Muscle of leg (tissue), 11 donors: ENCODE measurements around the gene OVCH1. TPM values are rescaled to one million over a fixed set of nuclear protein-coding genes. Genes with fewer than 3 reads are reported as not detected.
"Not testable (repeated sequence)": the region's sequence is repeated elsewhere in the genome, so short reads cannot be mapped to it uniquely, and the experiment has no call there.

Source experiments
- DNase-seq: peaks from one replicate; pipeline ENCODE4 v3.0.0; 2013
- H3K27ac ChIP-seq: one replicate; pipeline ENCODE4 v1.5.1; 2013; ENCODE audit warnings: mild to moderate bottlenecking, low read length, control low read depth
- H3K27me3 ChIP-seq: one replicate; pipeline ENCODE4 v1.6.1; 2013; ENCODE audit warnings: low read length; ENCODE audit not compliant: control insufficient read depth, insufficient read depth
- H3K36me3 ChIP-seq: one replicate; pipeline ENCODE4 v1.6.1; 2013; ENCODE audit warnings: low read length; ENCODE audit not compliant: control insufficient read depth, insufficient read depth
- H3K4me1 ChIP-seq: one replicate; pipeline ENCODE4 v1.6.1; 2013; ENCODE audit warnings: low read length; ENCODE audit not compliant: control insufficient read depth, insufficient read depth
- H3K4me3 ChIP-seq: one replicate; pipeline ENCODE4 v1.5.1; 2013; ENCODE audit warnings: low read length, control low read depth
- H3K9me3 ChIP-seq: replicated peaks from 2 replicates; pipeline ENCODE4 v1.6.1; 2013; ENCODE audit warnings: low read depth, low read length; ENCODE audit not compliant: control insufficient read depth
- WGBS: methylation state at CpG from one replicate; pipeline ENCODE4 v1.1.5; 2013; ENCODE audit warnings: missing lambda C conversion rate; ENCODE audit not compliant: insufficient coverage; 5-methylcytosine and 5-hydroxymethylcytosine counted together
- polyA plus RNA-seq, 8 donors: library from polyadenylated mRNA; unstranded; fragments of 120-200 nt; gene quantifications; one replicate each; pipeline versions ENCODE4 v1.2.1 to v1.2.3, GENCODE V29; 2013; ENCODE audit warnings: inconsistent platforms in 1 of 8, low replicate concordance in 1 of 8; ENCODE audit not compliant: insufficient read length in 8 of 8, insufficient read depth in 1 of 8
- total RNA-seq: library from RNA; stranded (reverse); fragments of 120-200 nt; gene quantifications from one replicate; pipeline ENCODE4 v1.2.4, GENCODE V29; 2013

OVCH1 gene
- total and polyA plus RNA-seq, 9 donors: 0.06 to 1.2 (median 0.21) TPM

DNA sequence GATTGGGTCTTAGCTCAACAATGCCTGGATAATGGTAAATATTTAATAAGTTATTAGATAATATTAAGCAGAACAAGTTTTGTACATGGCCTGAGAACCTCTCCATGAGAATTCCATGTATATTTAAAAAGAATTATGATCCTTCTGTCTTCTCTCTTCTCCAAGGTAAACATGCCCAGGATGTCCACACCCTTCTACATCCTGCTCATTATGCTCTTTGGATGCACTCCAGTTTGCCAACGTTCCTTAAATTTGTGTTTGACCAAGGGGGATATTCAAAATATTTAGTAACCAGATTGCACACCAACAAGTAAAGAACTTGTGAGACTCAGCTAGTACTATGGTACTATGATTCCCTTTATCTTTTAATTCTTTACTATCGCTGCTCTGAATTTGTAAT lies 71.8 kb downstream of the OVCH1 start:
- Histone ChIP-seq H3K36me3 (no peaks in the 10 kb centered on the region), H3K4me3 (no peak overlapping the region), H3K4me1 (peaks cover 3% of the 10 kb centered on the region), H3K9me3 (no peaks in the 10 kb centered on the region), H3K27ac (no peak overlapping the region), H3K27me3 (no peaks in the 10 kb centered on the region)
- WGBS: no CpG with 5 or more reads among the region's 2 CpGs
- DNase-seq: no peak

- Histone ChIP-seq H3K4me3 (no peak overlapping the region), H3K4me1 (no peaks in the 10 kb centered on the region), H3K36me3 (no peaks in the 10 kb centered on the region), H3K27me3 (no peaks in the 10 kb centered on the region), H3K27ac (no peak overlapping the region), H3K9me3 (no peaks in the 10 kb centered on the region)
- DNase-seq: no peak
Observed at GRCh38 chr12:29416748-29417147, 80.7 kb downstream of the OVCH1 start.

- DNase-seq: no peak
- Histone ChIP-seq H3K36me3 (no peaks in the 10 kb centered on the region), H3K27ac (no peak overlapping the region), H3K4me1 (no peaks in the 10 kb centered on the region), H3K27me3 (no peaks in the 10 kb centered on the region), H3K9me3 (no peaks in the 10 kb centered on the region), H3K4me3 (no peak overlapping the region)
- 44% methylated on average over 3 of the region's 4 CpGs for WGBS
Observed at GRCh38 chr12:29415111-29415510, 82.4 kb downstream of the OVCH1 start.

DNA sequence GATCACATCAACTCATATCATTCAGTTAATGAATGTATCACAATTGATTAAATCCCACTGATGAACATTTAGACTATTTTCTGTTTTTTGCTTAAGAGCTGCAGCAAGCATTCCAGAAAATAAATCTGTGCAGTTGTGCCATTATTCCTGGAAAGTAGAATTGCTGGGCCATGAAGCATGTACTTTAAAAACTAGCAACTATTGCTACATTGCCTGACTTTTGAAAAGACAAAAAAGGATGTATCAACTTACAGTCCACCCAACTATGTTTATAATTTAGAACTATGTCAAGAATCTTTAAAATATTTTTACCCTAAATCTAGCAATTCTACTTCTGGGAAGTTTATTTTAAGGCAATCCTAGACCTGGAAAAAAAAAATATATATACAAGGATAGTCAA lies 83.1 kb downstream of the OVCH1 start:
- H3K27me3 ChIP-seq: no peaks in the 10 kb centered on the region
- no peak for DNase-seq
- no peak overlapping the region for H3K4me3 ChIP-seq
- no peaks in the 10 kb centered on the region for H3K9me3 ChIP-seq
- no peak overlapping the region for H3K27ac ChIP-seq
- H3K4me1 ChIP-seq: no peaks in the 10 kb centered on the region
- no peaks in the 10 kb centered on the region for H3K36me3 ChIP-seq

- no peak for DNase-seq
- H3K4me1 ChIP-seq: no peaks in the 10 kb centered on the region
- WGBS: no CpG with 5 or more reads among the region's 4 CpGs
Observed at GRCh38 chr12:29405561-29405960, 91.9 kb downstream of the OVCH1 start.

GRCh38 chr12:29403991-29404390 lies 93.5 kb downstream of the OVCH1 start:
- 80% methylated on average over 2 of the region's 4 CpGs for WGBS
- DNase-seq: no peak
- Histone ChIP-seq H3K36me3 (no peaks in the 10 kb centered on the region), H3K9me3 (no peaks in the 10 kb centered on the region), H3K27ac (no peak overlapping the region), H3K4me3 (no peak overlapping the region), H3K27me3 (no peaks in the 10 kb centered on the region), H3K4me1 (no peaks in the 10 kb centered on the region)

More at GRCh38 chr12:29405561-29405960, 91.9 kb downstream of the OVCH1 start:
- no peak overlapping the region for H3K4me3 ChIP-seq
- H3K27me3 ChIP-seq: no peaks in the 10 kb centered on the region
- H3K36me3 ChIP-seq: no peaks in the 10 kb centered on the region
- no peaks in the 10 kb centered on the region for H3K9me3 ChIP-seq
- H3K27ac ChIP-seq: no peak overlapping the region

DNA sequence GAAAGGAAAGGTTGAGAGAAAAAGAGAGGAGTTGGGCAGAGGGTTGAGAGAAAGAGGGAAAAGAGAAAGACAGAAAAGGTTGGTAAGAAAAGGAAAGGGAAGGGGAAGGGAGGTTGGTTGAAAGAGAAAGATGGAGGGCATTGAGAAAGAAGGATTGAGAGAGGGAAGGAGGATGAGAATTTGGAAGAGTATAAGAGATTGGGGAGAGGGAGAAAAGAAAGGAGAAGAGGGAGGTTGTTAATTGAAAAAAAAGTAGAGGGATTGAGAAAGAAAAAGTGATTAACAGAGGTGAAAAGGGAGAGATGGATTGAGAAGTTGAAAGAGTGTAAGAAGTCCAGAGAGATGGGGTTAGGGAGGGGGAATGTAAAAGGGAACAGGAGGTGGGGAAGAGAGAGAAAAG lies 95.0 kb downstream of the OVCH1 start:
- H3K36me3 ChIP-seq: no peaks in the 10 kb centered on the region
- H3K4me3 ChIP-seq: no peak overlapping the region
- no peaks in the 10 kb centered on the region for H3K4me1 ChIP-seq
- no peaks in the 10 kb centered on the region for H3K27me3 ChIP-seq
- H3K9me3 ChIP-seq: no peaks in the 10 kb centered on the region
- DNase-seq: no peak
- no peak overlapping the region for H3K27ac ChIP-seq

DNA sequence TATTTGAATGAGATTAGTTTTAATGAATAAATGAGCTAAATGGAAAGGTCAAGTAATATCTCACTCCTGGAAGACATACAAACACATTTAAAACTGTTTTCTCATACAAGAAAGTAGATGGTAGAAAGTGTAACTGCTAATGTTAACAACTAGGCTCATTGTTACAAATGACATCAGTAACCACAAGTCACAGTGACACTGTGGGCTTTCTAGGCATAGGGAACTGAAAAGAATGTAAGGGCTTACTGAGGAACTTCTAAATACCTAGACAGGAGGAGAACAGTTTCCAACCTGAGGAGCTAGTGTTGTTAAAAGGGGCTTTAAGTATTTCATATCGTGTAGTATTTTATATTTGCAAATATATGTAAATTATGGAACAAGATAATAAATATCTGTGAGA lies 99.0 kb downstream of the OVCH1 start:
- Histone ChIP-seq H3K4me1 (no peaks in the 10 kb centered on the region), H3K36me3 (no peaks in the 10 kb centered on the region), H3K27me3 (no peaks in the 10 kb centered on the region), H3K27ac (no peak overlapping the region), H3K9me3 (no peaks in the 10 kb centered on the region), H3K4me3 (no peak overlapping the region)
- DNase-seq: no peak
- no CpG with 5 or more reads among the region's 1 CpG for WGBS

DNA sequence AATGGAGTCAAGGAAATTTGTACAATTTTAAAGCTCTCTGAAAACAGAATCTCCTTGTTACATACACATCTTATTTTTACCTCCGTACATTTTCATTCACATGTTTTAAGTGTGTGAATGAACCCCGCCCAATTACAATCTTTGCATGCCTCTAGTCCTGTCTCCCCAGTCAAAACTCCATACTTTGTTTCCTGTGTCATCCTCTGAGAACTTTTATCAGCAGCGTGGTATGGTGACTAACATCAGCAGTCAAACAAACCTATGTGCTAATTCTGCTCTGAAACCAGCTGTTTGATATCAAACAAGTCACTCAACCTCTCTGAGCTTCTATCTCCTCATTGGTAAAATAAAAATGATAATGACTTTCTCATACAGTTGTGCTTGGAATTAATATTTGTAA lies 100.7 kb downstream of the OVCH1 start:
- no peaks in the 10 kb centered on the region for H3K9me3 ChIP-seq
- 89% methylated on average over 2 of the region's 3 CpGs for WGBS

GRCh38 chr12:29395356-29395755 lies 102.1 kb downstream of the OVCH1 start:
- H3K4me1 ChIP-seq: no peaks in the 10 kb centered on the region
- DNase-seq: no peak
- no peak overlapping the region for H3K27ac ChIP-seq
- no peaks in the 10 kb centered on the region for H3K27me3 ChIP-seq
- H3K9me3 ChIP-seq: no peaks in the 10 kb centered on the region
- H3K4me3 ChIP-seq: no peak overlapping the region
- WGBS: 50% methylated on average over 1 of the region's 1 CpG
- no peaks in the 10 kb centered on the region for H3K36me3 ChIP-seq

More for the DNA sequence above, 100.7 kb downstream of the OVCH1 start:
- Histone ChIP-seq H3K27me3 (no peaks in the 10 kb centered on the region), H3K27ac (no peak overlapping the region), H3K4me1 (no peaks in the 10 kb centered on the region), H3K4me3 (no peak overlapping the region), H3K36me3 (no peaks in the 10 kb centered on the region)
- DNase-seq: no peak

DNA sequence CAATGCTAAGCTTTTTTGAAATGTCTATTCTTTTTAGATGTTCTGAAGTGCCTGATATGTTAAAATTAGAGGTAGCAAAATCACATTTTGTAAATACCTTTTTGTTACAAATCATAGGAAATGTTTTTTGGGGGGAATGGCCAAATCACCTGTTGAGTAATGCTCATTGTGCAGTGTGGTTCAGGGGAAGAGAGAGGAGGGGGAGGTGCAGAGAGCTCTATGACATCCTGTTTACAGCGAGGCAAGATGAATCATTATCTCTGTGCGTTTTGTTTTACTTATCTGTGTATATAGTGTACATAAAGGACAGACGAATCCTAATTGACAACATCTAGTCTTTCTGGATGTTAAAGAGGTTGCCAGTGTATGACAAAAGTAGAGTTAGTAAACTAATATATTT lies 107.1 kb downstream of the OVCH1 start:
- H3K27me3 ChIP-seq, DNase-seq, H3K27ac ChIP-seq, H3K4me1 ChIP-seq, H3K36me3 ChIP-seq, H3K9me3 ChIP-seq, H3K4me3 ChIP-seq: not testable (repeated sequence)
- WGBS: no CpG with 5 or more reads among the region's 3 CpGs
